Measurements from ENCODE around the gene KAZN. TPM values are rescaled to one million over a fixed set of nuclear protein-coding genes. Genes with fewer than 3 reads are reported as not detected.
A peak's percentile ranks its signal among the peaks of the same experiment; 100 is the strongest.
"Not testable (repeated sequence)": the region's sequence is repeated elsewhere in the genome, so short reads cannot be mapped to it uniquely, and the experiment has no call there.

Gene KAZN
- 37.2 TPM for total RNA-seq

DNA sequence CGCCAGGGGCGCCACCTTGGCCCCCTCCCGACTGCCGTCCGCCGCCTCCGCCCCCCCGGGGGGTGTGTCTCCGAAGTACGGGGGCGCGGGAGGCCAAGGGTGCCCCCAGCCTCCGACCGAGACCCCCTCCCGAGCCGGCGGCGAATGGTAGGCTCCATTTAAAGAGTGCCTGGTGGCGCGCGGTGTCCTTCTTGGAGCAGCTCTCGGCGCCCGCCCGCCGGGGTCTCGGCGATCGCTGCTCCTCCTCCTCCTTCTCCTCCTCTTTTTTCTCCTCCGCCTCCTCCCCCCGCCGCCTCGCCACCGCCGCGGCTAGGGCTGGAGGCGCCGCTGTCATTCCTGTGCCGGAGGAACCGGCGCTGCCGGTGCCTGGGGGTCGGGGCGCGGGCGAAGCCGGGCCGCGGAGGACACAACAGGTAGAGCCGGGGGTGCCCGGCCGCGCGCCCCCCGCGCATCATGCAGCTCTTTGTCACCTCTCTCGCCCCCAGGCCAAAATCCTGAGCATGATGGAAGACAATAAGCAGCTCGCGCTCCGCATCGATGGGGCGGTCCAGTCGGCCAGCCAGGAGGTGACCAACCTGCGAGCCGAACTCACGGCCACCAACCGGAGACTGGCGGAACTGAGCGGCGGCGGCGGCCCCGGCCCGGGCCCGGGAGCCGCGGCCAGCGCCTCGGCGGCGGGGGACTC lies at the start of gene KAZN:
Gene KAZN, plus strand, starts transcription at position 188 of the 685 bp plus-strand sequence.
- DNase-seq (ENCODE audit: low spot score) (no peak), ATAC-seq (no peak)
- intact Hi-C loops (cut with DNase I) = no loop called here

DNA sequence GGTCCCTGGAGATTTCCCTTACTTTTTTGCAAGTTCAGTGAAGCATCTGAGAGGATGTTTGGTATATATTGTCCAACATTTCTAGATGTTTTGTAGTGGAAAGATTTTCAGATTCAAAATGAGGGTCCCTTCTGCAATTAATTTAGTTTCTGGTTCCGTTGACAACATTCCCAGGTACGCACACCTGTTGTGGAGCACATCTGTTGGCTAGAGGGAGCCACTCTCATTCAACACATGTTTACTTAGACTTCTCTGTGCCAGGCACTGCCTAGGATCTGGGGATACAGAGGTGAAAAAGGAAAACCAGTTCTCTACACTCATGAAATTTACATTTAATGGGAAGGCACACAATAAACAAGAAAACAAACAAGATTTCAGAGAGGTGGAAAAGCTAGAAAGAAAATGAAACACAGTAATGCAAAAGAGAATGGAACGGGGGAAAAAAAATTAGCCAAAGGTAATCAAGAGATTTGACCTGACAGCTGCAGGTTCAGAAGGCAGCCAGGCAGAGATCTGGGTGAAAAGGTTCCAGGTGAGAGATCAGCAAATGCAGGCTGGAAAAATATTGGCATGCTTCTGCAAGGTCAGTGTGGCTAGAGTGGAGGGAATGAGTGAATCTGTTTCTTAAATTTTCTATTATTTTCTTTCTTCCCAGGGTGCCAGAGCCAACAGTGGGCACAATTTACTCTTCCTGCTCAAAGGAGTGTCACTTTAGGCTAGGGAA lies 48.4 kb upstream of the KAZN start:
- no peak for ATAC-seq
- no peak for DNase-seq (ENCODE audit: low spot score)
- intact Hi-C loops (cut with DNase I) = no loop called here

DNA sequence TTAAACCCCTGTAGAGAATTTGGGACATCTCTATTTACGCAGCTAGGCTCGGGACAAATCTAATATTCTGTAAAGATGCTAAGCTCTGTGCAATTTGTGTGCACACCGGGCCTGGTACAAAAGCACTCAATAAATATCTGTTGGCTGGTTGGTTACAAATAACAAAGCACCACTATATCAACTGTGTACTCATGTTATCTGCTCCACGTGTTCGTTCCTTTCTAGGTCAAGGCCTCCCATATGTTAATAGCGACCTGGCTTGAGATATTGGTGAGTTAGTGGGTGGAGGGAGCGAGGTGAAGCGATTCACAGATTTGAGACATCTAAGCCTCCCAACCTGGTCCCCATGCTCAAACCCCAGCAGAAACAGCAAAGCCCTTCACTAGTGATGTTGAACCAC lies 47.1 kb upstream of the KAZN start:
- DNase-seq (ENCODE audit: low spot score) (no peak), ATAC-seq (no peak)
- intact Hi-C loops (cut with DNase I) = no loop called here

DNA sequence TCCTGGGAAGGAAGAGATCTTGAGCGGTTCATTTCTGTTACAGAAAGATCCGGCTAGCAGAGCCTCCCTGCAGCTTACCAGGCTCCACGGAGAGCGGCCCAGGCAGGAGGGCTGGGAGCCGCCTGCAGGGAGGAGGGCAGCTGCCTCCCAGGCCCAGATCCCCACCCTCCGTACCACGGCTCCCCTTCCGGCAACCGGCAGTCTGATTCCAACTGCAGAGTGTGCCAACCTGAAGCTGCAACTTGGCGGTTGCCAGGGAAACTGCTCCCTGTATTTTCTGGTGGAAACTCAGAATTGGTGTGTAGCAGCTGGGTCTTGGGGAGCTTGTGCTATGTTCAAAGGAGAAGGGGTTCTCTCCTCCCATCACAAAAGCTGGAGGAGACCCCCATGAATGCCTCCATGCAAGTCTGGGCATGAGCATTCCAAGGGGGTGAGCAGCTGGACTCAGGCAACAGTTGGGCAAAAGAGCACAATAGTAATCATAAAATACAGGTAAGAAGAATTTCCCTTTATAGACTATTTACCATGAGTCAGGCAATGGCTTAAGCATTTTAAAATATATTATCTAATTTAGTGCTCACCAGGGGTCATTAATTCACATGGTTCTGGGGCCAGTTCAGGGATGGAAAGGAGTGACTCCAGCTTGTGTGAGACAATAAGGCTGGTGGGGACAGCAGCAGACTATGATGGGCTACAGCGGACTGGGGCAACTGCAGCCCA lies 46.1 kb upstream of the KAZN start:
- ATAC-seq (no peak), DNase-seq (ENCODE audit: low spot score) (no peak)
- intact Hi-C loops (cut with DNase I) = no loop called here

DNA sequence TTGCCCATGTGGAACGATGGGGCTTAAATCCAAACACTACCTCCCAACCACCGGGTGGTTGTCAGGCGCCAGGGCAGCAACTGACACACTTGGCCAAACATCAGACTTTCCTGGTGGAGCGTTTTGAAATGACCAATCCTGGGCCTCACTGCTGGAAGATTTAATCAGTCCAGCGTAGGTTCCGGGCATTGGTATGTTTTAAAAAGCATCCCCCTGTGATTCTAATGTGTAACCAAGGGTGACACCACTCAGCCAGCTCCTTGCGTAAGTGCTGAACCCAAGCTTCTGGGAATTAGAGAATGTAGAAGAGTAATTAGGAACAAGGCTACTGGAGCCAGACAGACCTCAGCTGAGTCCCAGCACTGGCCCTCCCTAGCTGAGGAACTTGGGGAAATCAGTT lies 44.8 kb upstream of the KAZN start:
- DNase-seq (ENCODE audit: low spot score) (no peak), ATAC-seq (peak; percentile 86)
- intact Hi-C loops (cut with DNase I) = no loop called here

DNA sequence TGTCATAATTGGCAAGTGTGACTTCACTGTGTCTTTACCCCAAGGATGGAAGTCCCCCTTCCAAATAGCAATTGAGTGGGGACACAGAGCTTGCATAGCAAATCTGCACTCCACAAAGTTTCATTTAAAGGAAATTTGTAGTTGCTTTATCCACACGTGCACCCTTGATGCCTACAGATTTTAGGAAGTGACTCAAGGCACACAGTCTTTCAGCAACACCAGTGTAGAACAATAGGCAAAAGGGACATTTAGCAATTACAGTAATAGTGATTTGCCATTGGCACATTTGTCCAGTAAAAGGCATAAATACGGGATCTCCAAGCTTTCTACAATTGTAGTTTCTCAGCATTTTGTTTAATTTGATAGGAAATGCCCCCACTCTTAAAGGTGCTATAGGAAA lies 43.4 kb upstream of the KAZN start:
- ATAC-seq (no peak), DNase-seq (ENCODE audit: low spot score) (no peak)
- intact Hi-C loops (cut with DNase I) = no loop called here

DNA sequence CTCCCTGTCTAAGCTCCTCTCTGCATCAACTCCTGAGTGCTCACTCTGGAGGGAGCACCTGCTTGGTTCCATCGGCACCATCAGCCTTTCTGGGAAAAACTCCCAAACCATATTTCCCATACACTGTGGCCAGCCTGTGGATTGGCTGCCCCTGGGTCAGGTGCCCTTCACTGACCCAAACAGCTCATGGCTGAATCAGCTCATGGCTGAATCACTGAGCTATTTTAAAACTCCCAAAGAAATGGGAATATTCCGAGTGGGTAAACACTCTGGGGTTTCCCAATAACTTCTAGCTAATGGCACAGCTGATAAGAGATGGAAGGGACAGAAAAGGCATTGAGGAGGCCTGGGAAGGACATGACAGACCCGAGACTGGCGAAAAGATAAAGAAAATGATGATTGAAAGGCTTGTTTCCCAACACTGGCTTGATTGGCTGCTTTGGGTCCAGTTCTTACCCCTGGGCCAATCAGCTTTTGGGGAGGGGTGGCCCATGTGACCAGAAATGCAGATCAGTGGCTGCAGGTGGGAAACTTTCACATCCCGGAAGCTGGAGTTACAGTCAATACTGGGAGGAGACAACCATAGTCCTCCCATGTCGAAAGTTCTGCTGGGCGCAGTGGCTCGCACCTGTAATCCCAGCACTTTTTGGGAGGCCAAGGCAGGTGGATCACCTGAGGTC lies 37.3 kb upstream of the KAZN start:
- no peak for DNase-seq (ENCODE audit: low spot score)
- intact Hi-C loops (cut with DNase I) = no loop called here

DNA sequence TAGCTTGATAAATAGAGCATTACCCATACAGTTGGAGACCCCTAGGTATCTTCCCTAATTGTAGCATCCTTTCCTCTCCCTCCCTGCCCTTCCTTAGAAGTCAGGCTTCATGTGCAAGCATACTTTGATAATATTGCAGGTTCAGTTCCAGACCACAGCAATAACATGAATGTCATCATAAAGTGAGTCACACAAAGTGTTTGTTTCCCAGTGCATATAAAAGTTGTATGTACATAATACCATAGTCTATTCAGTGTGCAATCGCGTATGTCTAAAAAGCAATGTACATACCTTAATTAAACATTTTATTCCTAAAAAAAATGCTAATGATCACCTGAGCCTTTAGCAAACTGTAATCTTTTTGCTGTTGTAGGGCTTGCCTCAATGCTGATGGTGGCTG lies 33.4 kb upstream of the KAZN start:
- DNase-seq (ENCODE audit: low spot score) = no peak
- intact Hi-C loops (cut with DNase I) = no loop called here

More for the DNA sequence above, 37.3 kb upstream of the KAZN start:
- ATAC-seq = no peak

DNA sequence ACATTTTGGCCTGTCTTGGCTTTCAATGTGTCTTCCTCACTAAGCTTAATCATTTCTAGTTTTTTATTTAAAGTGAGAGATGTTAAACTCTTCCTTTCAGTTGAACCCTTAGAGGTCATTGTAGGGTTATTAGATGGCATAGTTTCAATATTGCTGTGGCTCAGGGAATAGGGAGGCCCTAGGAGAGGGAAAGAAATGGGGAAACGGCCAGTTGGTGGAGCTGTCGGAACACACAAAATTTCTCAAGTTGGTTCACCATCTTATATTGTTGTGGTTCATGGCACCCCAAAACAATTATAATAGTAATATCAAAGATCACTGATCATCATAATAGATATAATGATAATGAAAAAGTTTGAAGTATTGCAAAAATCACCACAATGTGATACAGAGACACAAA lies 31.4 kb upstream of the KAZN start:
- intact Hi-C loops (cut with DNase I) = no loop called here
- DNase-seq (ENCODE audit: low spot score) (no peak), ATAC-seq (no peak)

More for the DNA sequence above, 33.4 kb upstream of the KAZN start:
- no peak for ATAC-seq

DNA sequence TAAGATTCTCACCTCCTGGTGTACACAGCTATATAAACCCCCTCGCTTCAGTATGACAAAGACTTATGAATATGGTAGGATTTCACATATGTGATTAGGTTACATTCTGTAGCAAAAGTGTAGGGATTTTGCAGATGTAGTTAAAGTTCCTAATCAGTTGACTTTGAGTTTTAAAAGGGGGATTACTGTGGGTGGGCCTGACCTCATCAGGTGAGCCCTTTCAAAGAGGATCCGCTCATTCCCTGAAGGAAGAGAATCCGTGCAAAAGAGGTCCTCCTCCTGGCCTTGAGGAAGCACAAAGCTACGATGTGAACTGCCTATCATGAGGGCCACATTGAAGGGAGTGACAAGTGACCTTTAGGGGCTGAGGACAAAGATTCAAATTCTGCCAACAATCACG lies 30.6 kb upstream of the KAZN start:
- ATAC-seq = no peak
- DNase-seq (ENCODE audit: low spot score) = no peak
- intact Hi-C loops (cut with DNase I) = no loop called here

DNA sequence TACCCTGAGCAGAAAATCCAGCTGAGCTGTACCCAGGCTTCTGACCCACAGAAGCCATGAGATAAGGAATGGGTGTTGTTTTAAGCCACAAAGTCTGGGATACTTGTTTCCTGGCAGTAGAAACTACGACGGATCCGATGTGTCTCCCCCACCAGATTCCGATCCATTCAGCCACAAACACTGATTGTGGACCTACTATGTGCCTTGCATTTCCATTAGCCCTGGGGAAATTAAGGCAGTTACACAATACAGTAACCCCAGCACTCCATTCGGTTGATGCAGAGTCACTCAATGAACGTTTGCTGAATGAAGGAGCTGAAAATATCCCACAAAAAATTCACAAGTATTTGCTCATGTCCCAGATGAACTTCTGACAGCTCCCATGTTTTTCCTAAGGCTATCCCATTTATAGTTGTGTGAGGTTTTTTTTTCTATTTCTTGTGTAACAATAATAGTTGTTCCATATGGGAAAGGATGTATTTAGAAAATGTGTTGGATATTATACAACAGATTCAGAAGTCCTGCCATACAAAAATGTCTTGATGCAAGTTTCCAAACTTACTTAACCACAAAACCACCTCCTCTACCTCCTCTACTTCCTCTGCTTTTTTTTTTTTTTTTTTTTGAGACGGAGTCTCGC lies 29.6 kb upstream of the KAZN start:
- DNase-seq (ENCODE audit: low spot score) (no peak), ATAC-seq (no peak)
- intact Hi-C loops (cut with DNase I) = no loop called here

DNA sequence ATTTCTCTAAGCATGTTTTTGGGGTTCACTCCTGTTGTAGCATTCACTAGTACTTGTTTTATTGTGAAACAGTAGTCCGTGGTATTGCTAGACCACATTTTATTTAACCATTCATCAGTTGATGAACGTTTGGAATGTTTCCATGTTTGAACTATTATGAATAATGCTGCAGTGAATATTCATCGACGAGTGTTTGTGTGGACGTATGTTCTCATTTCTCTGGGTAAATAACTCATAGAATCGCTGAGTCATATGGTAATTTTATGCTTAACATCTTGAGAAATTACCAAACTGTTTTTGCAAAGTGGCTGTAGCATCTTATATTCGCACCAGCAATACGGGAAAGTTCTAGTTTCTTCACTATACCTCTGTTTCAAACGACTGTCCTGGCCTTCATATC lies 28.0 kb upstream of the KAZN start:
- ATAC-seq (no peak), DNase-seq (ENCODE audit: low spot score) (no peak)
- intact Hi-C loops (cut with DNase I) = no loop called here

DNA sequence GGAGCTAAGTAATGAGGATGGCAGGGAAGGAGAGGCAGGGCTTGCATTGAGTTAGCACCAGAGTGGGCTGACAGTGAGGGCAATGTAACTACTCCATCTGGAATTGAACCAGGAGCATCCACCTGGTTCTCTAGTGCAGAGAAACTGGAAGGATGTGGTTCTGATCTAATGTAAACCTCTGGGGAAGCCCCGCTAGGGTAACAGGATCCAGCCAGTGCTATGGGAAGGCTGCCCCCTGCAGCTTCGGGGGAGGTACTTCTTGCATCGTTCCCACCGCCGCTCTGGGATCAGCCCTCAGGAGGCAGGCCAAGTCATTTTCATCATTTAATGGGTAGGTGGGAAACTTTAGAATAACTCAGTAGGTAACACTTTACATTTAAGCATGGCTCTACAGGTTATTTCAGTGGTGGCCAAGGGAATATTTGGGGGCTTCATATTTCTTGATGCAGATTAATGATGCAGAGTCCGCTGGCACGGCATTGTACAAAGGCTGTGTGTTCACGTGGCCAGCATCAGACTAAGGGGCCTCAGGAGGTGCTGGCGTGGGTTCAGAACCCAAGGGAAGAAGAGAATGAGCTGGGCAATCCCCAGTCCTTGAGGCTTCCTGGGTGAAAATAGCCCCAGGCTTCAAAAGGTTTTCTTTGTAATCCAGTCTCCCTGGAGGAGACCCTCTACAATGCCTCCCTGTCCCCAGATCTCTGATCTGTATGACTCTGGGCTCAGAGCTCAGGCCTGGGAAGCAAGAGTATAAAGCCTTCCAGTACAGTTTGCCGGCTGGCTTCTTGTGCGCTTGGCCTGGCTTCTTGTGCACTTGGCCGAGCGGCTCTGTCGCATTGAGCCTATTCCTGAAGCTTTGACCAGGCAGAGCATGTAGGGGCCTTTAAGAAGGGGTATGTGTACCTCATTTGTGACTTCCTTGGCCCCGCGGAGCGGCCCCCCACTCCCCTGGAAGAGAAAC lies 26.4 kb upstream of the KAZN start:
- intact Hi-C loops (cut with DNase I) = no loop called here

DNA sequence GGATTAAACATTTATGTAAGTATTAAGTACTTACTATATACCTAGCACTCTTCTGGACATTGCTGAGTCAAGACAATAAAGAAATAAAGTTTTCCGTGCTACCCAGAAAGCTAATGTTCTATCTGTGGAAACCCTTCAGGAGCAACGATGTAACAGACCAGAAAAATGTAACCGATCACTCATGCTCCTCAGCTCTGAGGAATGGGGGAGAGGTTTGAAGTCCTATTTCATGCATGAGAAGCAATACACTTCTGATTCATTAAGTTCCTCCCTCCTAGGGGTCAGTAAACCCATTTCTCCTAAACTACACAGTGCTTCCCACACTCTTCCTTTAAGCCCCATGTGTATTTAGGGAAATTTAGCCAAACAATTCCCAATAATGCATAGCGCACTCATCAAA lies 25.6 kb upstream of the KAZN start:
- ATAC-seq (no peak), DNase-seq (ENCODE audit: low spot score) (no peak)
- intact Hi-C loops (cut with DNase I) = no loop called here

More for the DNA sequence above, 26.4 kb upstream of the KAZN start:
- ATAC-seq (no peak), DNase-seq (ENCODE audit: low spot score) (no peak)

DNA sequence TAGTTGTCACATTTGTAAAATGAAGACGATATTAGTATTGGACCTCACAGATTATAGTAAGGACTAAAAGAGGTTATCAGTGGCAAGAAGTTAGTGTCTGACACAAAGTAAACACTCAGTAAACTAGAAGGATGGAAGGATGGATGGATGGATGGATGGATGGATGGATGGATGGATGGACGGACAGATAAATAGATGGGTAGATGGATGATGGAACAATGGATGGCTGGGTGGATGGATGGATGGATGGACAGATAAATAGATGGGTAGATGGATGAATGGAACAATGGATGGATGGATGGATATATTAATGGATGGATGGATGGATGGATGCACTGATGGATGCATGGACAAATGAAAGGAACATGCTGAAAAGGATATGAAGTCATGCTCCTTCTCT lies 22.3 kb upstream of the KAZN start:
- ATAC-seq (no peak), DNase-seq (ENCODE audit: low spot score) (no peak)
- intact Hi-C loops (cut with DNase I) = no loop called here

DNA sequence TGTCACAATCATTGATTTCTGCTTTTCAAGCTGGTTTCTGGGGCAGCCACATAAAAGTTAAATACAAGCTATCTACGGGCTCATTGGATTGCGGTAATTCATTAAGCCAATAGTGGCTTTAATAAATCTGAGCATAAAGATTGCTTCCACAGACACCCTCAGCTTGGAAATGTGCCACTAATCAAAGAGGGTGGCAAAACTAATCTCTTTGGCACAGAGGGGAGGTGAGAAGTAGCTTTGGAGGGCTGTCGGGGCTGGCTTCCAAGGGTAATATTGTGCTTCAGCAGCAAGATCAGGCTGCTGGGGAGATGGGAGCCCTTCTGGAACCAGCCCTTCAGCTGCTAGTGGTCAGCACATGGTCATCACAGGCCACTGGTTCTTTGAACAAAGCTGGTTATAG lies 21.2 kb upstream of the KAZN start:
- intact Hi-C loops (cut with DNase I) = no loop called here
- DNase-seq (ENCODE audit: low spot score) = no peak
- no peak for ATAC-seq

DNA sequence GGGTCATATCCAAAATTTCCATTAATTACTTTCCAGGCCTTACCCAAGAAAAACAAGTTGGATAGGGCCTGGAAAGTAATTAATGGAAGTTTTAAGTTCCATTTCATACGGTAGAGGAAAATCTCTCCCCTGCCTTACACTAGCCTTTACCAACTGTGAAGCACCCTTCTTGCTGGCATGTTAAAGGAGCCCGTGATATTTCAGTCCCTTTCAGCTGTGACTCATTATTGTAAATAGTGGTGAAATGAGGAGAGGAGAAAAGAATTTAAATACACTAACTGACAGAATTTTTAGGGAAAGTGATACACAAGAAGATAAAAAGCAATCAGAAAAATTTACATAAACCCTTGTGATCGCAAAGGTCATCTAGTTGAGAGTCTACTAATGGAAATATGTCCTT lies 20.3 kb upstream of the KAZN start:
- no peak for DNase-seq (ENCODE audit: low spot score)
- intact Hi-C loops (cut with DNase I) = no loop called here

DNA sequence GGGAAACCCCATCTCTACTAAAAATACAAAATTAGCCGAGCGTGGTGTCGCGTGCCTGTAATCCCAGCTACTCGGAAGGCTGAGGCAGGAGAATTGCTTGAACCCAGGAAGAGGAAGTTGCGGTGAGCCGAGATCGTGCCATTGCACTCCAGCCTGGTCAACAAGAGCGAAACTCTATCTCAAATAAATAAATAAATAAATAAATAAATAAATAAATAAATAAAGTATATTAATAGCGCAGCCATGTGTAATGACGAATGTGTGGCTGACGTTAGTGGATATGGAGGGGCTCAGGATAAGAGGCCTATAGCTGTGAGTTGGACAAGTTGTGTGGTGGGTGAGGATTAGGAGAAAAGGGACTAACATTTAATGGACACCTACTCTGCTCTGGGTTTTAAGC lies 18.2 kb upstream of the KAZN start:
- intact Hi-C loops (cut with DNase I); DNase-seq (ENCODE audit: low spot score); ATAC-seq: not testable (repeated sequence)

More for the DNA sequence above, 20.3 kb upstream of the KAZN start:
- no peak for ATAC-seq

Data from sciatic nerve (tissue), 2 donors.